NT2/D1 (cell line): ENCODE data around the gene F11.

Experiments
- YY1 ChIP-seq: IDR thresholded peaks from 2 replicates; pipeline ENCODE4 v1.6.1; 2011; ENCODE audit not compliant: insufficient read length, insufficient read depth
- ZNF274 ChIP-seq: IDR thresholded peaks from 2 replicates; pipeline ENCODE4 v1.6.1; 2011; ENCODE audit warnings: mild to moderate bottlenecking, low read depth, low read length

DNA sequence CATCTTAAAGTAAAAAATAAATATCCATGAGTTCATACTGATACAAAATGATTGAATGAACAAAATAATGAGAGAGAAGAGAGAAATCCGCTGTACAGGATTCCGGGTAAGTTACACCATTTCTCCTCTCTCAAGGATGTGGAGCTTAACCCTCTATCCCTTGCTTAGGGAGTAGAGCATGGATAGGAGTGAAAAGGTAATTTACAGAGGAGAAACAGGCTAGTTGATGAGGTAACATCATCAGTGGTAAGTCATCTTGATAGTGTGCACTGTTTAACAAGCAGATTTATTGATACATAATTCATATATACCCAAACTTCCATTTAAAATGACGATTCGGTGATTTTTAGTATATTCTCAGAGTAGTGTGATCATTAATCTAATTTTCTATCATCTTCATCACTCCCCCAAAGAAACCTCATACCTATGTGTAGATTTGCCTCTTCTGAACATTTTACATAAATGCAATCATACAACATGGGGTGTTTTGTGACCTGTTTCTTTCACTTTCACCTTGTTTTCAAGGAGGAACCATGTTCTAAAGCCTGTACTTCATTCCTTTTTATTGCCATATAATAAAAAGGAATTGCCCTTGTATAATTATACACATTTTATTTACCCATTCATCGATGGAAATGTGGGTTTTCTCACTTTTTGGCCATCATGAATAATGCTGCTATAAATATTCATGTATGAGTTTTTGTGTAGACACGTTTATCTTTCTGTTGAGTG is 34.8 kb downstream of the F11 start:
- no peak for TF ChIP-seq YY1
- no peak for TF ChIP-seq ZNF274
